GM10266 (cell line): ENCODE results near the gene KRT85.
"Not testable (repeated sequence)": the region's sequence is repeated elsewhere in the genome, so short reads cannot be mapped to it uniquely, and the experiment has no call there.

Source experiments
- DNase-seq: peaks from one replicate; pipeline ENCODE4 v3.0.0; 2012; ENCODE audit errors: extremely low spot score
- TF ChIP-seq, protein P1 (sequence below): IDR thresholded peaks from 2 replicates; pipeline ENCODE4 v1.5.1; 2012; ENCODE audit warnings: mild to moderate bottlenecking, low read depth; ENCODE audit not compliant: control insufficient read depth, insufficient read depth; ENCODE audit errors: missing control alignments

KRT85 gene

GRCh38 chr12:52317468-52318052, 49.7 kb downstream of the KRT85 start:
- TF ChIP-seq, protein P1, sequence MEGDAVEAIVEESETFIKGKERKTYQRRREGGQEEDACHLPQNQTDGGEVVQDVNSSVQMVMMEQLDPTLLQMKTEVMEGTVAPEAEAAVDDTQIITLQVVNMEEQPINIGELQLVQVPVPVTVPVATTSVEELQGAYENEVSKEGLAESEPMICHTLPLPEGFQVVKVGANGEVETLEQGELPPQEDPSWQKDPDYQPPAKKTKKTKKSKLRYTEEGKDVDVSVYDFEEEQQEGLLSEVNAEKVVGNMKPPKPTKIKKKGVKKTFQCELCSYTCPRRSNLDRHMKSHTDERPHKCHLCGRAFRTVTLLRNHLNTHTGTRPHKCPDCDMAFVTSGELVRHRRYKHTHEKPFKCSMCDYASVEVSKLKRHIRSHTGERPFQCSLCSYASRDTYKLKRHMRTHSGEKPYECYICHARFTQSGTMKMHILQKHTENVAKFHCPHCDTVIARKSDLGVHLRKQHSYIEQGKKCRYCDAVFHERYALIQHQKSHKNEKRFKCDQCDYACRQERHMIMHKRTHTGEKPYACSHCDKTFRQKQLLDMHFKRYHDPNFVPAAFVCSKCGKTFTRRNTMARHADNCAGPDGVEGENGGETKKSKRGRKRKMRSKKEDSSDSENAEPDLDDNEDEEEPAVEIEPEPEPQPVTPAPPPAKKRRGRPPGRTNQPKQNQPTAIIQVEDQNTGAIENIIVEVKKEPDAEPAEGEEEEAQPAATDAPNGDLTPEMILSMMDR: no peak
- DNase-seq: no peak

GRCh38 chr12:52316701-52317100, 50.6 kb downstream of the KRT85 start:
- DNase-seq: no peak
- TF ChIP-seq, protein P1: no peak

- DNase-seq: no peak
- TF ChIP-seq, protein P1: no peak
Observed at GRCh38 chr12:52316290-52316689, 51.0 kb downstream of the KRT85 start.

- not testable (repeated sequence) for DNase-seq
- TF ChIP-seq, protein P1: peak; percentile 53
Observed at GRCh38 chr12:52315721-52316120, 51.6 kb downstream of the KRT85 start.

GRCh38 chr12:52314511-52314910, 52.8 kb downstream of the KRT85 start:
- no peak for DNase-seq
- TF ChIP-seq, protein P1: no peak

DNA sequence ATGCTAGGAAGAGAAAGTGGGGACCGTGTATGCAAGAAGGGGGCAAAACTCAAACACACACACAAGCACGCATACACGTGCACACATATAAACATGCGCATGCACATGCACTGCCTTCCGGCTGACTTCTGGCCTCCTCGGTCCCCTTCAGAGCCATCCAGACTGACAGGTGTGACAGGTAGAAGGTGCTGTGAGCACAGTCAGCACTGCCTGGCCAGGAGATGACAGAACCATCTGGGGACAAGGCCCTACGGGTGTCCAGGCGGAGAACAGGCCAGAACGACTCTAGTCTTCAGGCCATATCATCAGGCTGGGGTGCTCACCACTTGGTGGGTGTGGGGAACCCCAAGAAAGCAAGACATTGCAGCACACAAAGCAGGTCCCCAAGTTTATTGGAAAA, 53.4 kb downstream of the KRT85 start:
- DNase-seq: no peak
- TF ChIP-seq, protein P1: no peak

DNA sequence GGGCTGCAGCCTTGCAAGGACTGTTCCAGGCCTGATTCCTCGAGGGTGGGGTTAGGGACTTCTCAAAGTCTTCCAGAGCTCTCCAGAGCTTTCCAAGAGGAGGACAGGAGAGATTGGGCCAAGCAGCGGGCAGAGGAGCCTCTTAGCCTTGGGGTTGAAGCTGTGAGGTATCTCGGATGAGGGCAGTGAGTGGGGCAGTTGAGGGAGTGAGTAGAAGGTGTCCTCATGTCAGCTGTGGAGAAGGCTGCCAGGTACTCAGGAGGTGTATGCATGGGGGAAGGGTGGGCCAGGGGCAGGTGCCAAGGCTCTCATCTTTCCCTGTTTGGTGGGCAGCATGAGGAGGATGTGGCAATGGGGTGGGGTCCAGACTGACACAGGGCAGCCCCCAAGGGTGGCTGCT, 53.8 kb downstream of the KRT85 start:
- DNase-seq: no peak
- TF ChIP-seq, protein P1: no peak
